Skeletal muscle cell (primary cell): ENCODE measurements around the gene C11orf16.
"Not testable (repeated sequence)": the region's sequence is repeated elsewhere in the genome, so short reads cannot be mapped to it uniquely, and the experiment has no call there.

Experiments used
- DNase-seq: peaks from one replicate; pipeline ENCODE4 v3.0.0-alpha.2; 2010; ENCODE audit warnings: low read depth
- H3K4me3 ChIP-seq: 2 replicates; pipeline ENCODE4 v1.5.1; 2011; ENCODE audit warnings: low read depth, mild to moderate bottlenecking, control low read depth, low read length, moderate library complexity

Gene C11orf16, protein sequence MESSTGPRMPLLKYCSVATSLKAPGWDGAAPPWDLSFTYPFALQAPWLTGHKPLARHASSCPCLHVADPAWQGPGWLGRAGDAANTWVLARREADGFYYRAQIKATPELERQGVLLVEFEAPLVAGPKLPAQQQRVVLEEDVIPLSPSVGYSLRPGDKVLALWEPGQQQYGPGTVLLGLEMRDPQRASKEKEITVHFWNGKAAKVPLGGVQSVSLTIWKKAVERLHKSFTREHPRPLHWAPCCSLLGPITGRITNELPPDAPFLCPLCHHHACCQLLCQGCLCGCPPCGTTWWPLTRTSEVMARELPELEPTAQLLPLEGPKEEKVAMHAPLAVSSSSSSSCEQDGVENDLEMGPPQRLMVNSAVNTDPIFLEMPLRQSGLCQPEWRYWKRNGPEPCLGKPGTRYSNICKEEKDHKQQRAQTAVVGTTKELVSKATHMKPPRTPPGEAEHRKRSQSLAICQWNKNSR

DNA sequence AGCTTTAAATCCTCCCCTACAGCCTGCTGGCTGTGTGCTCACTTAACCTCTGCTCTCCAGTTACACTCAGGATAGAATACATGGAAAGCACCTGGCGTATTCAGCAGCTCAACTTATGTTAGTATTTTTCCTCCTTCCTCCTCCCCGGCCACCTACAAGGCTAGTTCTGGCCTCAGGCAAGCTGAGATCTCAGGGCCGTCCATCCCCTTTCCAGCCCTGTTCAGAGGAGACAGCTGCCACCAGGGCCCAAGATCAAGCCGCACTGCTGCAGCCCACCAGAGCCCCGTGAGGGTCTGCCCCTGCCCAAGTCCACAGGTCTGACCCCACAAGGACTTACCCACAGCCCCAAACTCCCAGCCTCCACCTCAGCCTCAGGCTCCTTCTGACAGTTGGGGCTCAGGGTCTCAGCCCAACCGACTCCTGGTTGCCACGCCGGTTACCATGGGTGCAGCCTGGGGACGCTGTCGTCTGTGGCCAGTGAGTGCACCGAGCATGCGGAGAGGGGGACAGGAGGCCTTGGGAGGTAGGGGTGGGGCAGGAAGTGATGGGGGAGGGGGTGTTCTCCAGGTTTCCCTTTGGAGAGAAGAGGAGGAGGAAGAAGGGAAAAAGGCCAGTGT lies at the start of gene C11orf16:
Gene C11orf16, minus strand, starts transcription at position 384 of the 617 bp plus-strand sequence. CDS start 639 bp downstream, outside the sequence.
- no peak for DNase-seq
- H3K4me3 ChIP-seq = no peak within 1 kb of the TSS

GRCh38 chr11:8980485-8980884 lies 47.7 kb upstream of the C11orf16 start:
- H3K4me3 ChIP-seq = no peak overlapping the region
- no peak for DNase-seq

GRCh38 chr11:8979365-8979764 lies 46.6 kb upstream of the C11orf16 start:
- not testable (repeated sequence) for DNase-seq, H3K4me3 ChIP-seq

DNA sequence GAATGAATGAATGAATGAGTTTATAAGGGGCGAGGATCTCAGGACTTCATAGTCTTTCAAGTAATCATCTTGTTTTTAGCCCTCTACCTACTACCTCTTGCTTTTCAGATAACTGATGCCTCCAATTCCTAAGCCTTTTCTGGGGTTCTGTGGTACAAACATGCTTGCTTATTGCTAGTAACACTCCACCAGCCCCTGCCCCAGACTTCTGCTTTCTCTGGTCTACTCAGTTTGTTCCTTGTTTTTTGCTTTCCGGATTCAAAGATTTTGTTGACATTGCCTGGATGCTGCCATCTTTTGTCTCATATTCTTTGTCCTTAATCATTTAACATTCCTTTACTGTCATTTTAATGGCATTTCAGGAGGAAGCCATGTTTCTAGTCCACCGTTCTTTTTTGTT lies 40.4 kb upstream of the C11orf16 start:
- DNase-seq = no peak
- H3K4me3 ChIP-seq = no peak overlapping the region

- no peak for DNase-seq
- no peak overlapping the region for H3K4me3 ChIP-seq
Measured at GRCh38 chr11:8971924-8972316, 39.2 kb upstream of the C11orf16 start.

DNA sequence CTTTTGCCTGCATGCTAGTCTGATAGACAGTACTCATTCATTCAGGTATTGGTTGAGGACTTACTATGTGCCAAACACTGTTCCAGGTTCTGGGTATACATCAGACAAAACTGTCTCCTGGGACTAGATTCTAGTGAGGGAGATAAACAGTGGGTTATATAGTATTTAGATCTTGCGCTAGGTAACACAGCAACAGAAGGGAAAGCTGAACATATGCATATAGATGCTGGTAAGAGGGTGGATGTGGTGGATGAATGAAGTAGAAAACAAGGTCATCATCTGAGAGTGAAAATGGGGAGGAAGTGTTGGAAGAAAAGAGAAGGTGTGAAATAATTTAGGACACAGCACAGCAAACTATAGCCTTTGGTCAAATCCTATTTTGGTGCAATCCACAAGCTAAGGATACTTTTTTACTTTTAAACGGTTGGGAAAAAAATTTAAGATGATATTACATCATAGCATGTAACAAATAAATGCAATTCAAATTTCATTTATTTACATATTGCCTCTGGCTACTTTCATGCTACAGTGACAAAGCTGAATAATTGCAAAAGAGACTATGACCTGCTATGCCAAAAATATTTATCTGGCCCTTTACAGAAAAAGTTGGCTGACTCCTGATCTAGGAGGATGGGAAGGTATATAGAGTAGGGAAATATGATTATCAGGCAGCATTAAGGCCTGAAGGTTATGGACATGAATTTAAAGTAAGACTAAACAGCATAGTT lies 38.6 kb upstream of the C11orf16 start:
- no peak for DNase-seq
- no peak overlapping the region for H3K4me3 ChIP-seq

DNA sequence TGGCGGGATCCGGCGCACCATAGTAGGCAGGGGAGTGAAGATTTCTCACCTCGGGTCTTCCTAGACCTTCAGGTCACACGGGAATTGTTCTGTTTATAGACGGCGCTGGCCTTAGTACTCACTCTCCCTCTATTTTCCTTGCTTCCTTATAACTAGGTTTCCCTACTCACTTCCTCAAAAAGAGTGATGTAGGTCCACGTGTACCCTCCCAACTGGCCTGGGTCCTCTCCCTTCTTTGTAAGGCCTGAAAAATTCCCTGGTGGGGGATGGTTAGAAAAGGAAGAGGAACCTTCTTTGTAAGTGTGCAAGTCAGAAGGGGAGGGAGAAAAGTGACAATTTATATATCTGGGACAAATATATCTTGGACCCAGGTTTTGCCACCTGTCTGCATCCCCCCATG lies 34.4 kb upstream of the C11orf16 start:
- H3K4me3 ChIP-seq = no peak overlapping the region
- DNase-seq = no peak

DNA sequence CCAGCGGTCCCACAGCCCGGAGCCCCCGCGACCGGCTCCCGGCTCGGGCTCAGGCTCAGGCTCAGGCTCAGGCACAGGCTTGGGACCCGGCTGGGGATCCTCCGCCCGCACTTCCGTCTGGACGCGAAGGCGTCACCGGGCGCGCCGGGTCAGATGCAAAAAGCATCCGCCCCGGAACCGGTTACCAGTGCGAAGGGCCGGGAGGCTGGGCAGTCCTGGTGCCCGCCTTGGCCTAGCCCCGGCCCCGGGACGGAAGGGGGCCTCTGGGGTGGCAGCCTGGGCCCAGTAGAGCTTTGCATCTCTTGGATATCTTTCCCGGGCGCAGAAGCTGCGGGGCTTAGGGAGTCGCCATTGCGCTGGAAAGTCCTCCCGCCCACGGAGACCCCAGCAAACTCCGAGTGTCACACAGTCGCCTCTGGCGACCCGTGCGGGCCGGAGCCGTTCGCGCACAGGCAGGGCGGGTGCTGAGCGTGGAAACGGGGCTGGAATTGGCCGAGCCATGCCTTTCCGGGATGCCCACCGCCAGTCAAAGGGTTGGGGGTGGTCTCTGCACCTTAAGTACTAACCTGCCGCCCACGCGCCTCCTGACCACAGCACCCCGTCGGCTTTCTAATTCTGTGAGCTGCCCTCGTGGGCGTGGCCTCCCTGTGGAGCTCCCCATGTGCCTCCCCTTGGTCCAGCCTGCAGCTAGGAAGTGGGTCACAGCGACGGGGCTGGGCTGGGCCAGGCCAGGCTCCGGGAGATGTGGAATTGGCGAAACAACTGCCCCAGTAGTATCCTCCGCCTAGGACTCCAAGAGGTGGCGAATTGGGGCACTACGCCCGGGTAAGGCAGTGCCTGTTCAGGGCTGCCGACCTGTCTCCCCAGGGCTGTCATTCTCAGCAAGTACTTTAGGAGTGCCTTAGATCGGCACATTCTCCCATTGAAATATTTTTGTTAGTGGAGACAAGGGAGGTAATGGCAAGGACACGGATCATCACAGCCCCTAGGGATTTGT lies 31.9 kb upstream of the C11orf16 start, which contains the start of gene TMEM9B:
Gene TMEM9B, minus strand, starts transcription at position 119 of the 997 bp plus-strand sequence. CDS start 129 bp downstream, outside the sequence.
- DNase-seq = peak; percentile 39
- peak within 1 kb of the TSS; percentile 90 for H3K4me3 ChIP-seq

GRCh38 chr11:8963569-8964323 lies 31.0 kb upstream of the C11orf16 start:
- peak overlapping the region; percentile 90 for H3K4me3 ChIP-seq
- DNase-seq = peak; percentile 13

DNA sequence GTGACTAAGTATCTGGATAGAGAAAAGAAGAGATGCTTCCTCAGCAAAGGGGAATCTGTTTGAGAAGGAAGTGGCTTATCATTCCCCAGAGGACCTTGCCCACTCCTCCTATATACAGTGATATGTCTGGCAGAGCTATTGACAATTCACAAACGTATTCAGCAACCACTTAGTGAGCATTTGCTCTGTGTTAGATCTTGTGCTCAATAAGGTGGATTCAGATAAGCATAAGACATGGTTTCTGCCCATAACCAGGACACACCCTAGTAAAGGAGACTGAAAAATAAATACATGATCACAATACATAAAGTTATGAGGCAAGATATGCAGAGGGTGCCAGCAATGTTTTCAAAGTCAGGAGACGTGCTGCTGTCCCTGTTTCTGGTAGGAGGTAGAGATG lies 30.1 kb upstream of the C11orf16 start:
- no peak for DNase-seq
- no peak overlapping the region for H3K4me3 ChIP-seq

GRCh38 chr11:8961401-8961800 lies 28.7 kb upstream of the C11orf16 start:
- no peak overlapping the region for H3K4me3 ChIP-seq
- no peak for DNase-seq

GRCh38 chr11:8959546-8960166 lies 26.9 kb upstream of the C11orf16 start:
- H3K4me3 ChIP-seq = no peak overlapping the region
- peak; percentile 39 for DNase-seq

- H3K4me3 ChIP-seq = no peak overlapping the region
Measured at GRCh38 chr11:8956860-8957259, 24.1 kb upstream of the C11orf16 start.

GRCh38 chr11:8948886-8949285 lies 16.1 kb upstream of the C11orf16 start:
- H3K4me3 ChIP-seq = no peak overlapping the region
- DNase-seq = no peak

More at GRCh38 chr11:8956860-8957259, 24.1 kb upstream of the C11orf16 start:
- DNase-seq = no peak

DNA sequence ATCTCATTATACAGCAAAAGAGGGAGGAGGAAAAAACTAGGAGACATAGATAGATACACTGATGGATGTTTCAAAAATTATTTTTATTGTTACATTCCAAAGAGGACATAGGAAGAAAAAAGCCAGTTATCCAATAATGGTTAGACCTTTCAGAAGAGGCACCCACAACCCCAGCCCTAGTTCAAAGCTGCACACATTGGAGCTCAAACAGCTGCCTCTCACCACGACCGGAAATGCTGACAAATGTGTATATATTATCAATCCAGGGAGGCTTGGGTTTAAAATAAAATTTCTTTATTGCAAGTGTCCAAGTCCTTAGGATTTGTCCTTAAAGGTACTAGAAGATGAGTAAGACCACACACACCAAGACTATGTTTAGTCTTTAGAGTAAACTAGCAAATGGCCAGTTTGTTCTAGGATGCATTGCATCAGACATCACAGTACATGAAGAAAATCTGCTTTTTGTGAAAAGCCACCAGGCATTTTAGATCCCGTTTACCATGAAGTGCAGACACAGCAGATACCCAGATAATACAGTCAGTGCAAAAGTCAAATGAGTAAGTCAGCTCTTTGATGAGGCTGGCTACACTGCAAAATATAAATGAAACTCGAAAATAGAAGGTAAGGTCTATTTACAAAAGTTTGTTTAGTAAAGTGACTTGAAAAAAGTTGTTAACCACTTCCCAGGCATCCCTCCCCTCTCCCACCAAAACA lies 14.6 kb upstream of the C11orf16 start:
- DNase-seq = no peak
- H3K4me3 ChIP-seq = no peak overlapping the region

- no peak for DNase-seq
- H3K4me3 ChIP-seq = no peak within 1 kb of the TSS
Measured at GRCh38 chr11:8942518-8943066, 9.8 kb upstream of the C11orf16 start, which contains the start of gene ASCL3. ASCL3 (minus strand) TSS chr11:8943016; CDS start chr11:8938161, 4,855 bp downstream.
